Measurements from ENCODE around the gene PRKAR1B.
A peak's percentile ranks its signal among the peaks of the same experiment; 100 is the strongest.

Gene PRKAR1B

DNA sequence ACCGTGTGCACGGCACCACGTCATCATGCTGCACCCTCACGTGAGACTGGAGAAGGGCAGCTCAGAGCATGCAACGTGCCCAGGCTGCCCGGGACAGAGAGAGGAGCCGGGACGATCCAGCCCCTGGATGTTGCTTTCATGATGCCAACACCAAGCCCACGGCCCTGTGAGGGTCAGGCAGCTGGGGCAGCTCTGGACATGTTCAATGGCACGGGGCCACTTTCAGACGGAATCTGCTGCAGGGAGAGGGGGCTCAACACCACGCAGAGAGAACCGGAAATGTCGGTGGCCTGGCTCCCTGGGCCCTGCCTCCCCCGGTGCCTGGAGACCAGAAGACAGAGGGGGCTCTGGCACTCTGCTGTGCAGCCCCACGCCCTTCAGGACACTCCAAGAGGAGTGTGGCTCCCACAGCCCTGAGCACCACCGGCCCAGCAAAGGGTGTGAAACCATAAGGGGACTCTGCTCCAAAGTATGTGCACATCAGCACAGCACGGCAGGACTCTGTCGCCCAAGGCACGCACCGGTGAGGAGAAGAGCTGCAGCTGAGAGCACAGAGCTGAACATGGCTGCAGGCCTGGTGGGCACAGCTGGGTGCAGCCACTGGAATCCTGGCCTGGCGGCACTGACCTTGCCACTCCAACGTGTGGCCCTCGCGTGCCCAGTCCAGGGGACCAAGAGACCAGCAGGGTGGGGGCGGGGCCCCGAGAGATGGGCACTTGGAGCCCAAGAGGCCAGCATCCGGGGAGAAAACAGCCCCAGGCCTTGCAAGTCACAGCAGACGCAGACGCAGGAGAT, 137.1 kb downstream of the PRKAR1B start:
- no peak for DNase-seq (ENCODE audit: low spot score)

DNA sequence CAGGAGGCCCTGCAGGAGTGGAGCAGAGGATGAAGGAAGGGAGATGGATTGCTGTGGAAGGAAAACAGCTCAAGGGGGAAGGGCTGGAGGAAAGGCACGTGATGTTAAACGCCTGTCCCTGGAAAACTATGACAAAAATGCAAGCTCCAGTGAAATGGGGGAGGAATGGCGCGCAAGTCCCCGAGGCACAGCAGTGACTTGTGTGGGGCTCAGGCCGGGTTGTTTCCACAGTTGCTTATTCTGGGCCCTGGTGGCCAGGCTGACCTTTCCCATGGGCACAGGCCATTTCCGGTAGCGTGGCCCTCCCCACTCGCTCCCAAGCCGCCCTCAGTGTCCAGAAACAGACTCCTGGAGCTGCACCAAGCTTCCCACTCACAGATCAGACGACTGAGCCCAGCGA, 139.3 kb downstream of the PRKAR1B start:
- peak; percentile 73 for DNase-seq (ENCODE audit: low spot score)

DNA sequence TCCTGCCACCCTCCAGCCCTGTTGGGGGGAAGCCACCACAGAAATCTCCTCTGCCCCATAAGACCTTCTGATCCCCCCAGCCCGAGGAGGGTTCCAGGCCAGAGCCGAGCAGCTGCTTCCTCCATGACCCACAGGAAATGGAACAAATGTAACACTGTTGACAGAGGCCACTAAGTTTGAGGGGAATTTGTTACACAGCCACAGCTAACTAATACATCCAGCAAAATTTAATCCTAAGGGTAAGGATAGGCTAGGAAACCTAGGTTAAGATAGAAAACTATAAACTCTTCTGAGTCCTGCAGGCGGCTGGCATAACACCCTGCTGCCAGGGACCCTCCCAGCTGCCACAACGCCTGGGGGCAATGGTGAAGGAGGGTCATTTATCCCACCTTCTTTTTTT, 140.6 kb downstream of the PRKAR1B start:
- no peak for DNase-seq (ENCODE audit: low spot score)

DNA sequence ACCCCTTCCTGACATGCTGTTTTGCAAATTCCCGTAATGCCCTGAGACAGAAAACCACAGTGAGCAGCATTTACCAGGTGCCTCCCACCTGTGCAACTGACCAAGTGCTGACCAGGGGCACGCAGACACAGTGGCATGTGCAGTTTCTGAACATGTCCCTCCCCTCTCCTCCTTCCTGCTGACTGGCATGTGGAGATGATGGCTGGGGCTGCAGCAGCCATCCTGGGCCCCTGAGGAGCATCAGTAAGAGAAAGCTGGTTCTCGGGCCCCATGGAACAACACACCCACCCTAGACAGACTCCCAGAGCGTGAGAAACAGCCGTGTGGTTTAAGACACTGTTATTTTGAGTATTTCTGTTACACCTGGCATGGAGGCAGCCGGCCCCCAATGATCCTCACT, 141.2 kb downstream of the PRKAR1B start:
- DNase-seq (ENCODE audit: low spot score), result no peak

DNA sequence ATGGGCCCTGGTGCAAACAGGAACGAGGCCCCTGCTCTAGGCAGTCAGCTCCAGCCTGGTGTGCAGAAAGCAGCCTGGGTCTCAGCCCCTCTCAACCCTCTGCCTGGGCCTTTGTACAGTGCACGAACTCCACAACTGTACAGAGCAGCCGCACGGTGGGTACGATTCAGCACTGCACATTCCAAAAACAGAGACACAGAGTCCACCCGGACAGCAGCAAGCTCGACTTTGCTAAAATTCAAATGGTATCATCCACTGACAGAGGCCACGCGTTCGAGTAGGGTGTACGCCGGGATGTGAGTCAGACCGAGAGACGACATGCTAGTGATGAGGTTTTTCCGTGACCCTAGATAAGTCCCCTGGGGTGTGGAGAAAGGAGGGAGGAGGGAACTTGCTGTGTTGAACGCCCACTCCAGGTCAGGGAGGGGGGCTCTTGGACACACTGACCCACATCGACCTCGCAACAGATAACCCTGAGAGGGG, 141.8 kb downstream of the PRKAR1B start:
- no peak for DNase-seq (ENCODE audit: low spot score)

DNA sequence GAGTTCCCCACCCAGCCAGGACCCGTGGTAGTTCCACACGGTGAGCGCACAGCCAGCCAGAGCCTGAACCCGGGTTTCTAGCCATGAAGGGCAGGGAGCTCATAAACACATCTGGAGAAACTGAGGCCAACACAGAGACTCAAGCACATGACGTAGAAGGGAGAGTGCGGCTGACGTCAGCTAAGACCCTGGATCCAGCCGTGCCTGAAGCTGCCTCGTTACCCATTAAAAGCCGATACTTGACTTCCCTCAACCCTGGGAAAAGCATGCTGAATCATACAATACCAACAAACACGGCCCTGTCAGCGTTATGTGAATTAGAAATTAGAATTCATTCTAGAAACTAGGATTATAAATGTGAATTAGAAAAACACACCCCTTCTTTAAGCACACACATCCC, 142.3 kb downstream of the PRKAR1B start:
- no peak for DNase-seq (ENCODE audit: low spot score)

DNA sequence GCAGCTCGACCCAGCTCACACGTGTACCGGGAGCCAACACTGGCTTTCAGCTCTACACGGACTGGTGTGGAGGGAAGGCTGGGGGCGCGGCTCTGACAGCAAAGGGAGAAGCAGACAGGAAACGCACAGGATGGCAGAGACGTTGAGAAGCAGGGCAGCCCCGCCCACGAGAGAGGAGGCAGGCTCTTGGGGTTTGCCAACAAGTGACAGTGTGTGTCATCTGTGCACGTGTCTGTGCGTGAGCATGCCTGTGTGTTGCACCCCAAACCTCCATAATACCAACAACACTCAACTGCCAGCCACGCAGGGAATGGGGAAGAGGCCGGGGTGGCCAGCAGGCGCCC, 143.0 kb downstream of the PRKAR1B start:
- DNase-seq (ENCODE audit: low spot score), result no peak

DNA sequence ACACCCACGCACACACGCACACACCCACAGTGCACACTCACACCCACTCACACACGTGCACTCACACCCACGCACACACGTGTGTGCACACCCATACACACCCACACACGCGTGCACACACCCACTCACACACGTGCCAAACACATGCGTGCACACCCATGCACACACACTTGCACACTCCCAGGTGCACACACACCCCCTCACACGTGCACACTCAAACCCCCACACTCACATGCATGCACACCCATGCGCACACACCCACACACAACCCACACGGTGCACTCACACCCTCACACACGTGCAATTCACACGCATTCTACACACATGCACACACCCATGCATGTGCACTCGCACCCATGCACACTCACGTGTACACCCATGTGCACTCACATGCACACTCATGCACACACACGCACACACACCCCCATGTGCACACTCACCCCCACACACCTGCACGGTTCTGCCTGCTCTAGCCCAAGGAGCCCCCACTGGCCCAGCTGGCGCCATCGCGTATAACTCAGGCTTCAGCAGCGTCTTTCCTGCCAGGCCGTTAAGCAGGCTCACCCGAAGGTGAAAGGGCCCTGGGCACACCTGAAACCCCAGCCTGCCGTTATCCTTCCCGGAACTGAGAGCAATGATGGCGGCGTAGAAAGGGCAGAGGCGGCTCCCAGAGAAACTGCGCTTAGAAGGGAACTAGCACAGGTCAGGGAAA, 143.5 kb downstream of the PRKAR1B start:
- DNase-seq (ENCODE audit: low spot score), result no peak

DNA sequence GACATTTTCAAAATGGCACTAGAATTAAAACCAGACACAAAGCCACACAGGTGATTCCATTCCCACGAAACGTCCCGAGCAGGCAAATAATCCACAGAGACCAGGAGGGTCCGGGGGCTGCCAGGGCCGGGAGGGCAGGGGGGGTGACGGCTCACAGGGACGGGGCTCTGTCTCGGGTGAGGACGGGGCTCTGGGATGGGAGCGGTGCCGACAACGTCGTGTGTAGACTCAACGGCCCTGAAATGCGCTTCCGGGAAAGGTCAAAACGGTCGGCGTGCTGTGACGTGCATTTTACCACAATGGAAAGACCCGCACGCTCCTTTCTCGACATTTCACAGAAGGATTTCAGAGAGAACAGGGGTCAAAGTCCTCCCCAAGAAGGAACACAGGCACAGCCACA, 144.2 kb downstream of the PRKAR1B start:
- DNase-seq (ENCODE audit: low spot score), result no peak

DNA sequence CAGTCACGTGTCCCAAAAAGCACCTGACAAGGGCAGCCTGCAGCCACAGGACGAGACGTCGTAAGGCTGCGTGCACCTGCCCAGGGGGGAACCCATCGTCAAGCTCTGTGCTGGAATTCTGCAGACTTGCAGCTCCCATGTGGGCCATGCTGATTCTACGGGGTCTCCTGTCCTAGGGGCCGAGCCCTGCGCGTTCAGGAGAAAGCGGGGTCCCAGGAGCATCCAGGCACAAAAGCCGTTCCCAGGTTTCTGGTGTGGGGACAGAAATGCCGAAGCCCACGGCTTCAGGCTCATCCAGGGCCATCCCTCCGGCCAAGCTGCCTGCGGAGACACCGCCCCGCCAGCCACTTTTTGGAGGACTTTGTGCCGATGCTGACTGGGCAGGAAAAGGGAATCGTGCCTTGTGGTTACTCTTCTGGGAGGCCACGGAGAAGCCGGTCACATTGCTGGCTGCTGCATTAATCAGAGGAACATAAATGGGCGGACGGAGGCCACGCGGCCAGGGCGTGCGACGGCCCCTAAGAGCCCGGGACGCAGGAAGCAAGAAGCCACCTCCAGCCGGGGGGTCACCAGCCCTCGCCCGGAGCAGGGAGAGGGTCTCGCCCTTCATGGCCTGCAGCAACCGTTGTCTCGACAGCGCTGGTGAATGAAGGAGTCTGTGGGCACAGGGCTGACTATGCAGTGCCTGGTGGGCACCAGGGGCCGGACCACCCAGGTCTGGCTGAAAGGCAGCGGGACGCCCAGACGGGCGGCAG, 144.8 kb downstream of the PRKAR1B start:
- DNase-seq (ENCODE audit: low spot score), result no peak

DNA sequence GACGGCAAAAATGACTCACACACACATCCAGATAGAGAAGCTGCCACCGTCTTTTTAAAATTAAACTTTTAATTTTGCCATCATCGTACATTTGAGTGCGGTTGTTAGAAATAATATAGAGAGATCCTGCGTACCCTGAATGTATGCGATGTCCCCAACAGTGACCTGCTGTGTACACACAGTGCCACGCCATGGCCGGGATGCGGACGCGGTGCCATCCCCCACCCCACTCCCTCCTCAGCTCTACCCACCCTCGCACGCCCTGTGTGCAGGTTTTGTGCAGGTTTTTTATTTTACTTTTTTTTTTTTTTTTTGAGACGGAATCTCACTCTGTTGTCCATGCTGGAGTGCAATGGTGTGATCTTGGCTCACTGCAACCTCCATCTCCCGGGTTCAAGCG, 148.7 kb downstream of the PRKAR1B start:
- no peak for DNase-seq (ENCODE audit: low spot score)

DNA sequence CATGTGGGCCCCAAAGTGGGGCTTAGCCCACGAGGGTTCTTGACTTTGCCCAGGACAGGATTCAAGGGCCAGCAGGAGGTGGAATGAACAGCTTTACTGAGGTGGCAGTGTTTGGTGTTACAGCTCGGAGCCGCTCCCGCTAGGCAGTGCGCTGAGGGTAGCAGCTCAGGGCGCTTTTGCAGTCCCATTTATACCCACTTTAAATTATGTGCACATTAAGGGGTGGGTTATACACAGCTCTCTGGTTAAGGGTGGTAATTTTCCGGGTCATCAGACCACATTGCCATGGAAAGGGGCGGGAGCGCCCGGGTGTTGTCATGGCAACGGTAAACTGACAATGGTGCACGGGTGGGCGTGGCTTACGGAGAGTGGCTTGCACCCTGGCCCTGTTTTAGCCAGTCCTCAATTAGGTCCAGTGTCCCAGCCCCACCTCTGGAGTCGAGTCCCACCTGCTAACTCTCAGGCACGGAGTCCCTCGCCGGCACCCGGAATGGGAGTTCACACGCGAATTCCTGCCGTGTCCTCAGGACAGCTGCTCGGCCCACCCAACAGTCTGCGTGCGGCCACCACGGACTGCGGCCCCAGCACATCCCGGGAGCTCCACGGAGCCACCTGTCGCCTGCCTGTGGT, 149.2 kb downstream of the PRKAR1B start:
- DNase-seq (ENCODE audit: low spot score), result no peak

DNA sequence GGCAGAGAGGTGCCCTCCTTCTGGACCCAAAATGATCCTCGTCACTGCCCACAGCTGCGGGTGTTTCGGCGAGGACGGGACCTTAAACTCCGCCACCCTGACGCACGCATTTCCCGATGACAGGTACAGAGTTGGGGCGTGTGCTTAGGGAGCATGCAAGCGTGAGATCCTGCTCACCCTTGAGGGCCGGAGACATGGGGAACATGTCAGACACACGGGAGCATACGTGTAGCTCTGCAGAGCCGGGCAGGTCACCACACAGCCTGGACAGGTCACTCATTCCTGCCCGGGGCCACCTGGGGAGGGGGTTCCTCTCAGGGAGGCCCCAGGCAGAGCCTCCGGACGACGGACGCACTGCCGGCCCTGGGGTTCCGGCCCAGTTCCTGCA, 149.8 kb downstream of the PRKAR1B start:
- DNase-seq (ENCODE audit: low spot score), result no peak

DNA sequence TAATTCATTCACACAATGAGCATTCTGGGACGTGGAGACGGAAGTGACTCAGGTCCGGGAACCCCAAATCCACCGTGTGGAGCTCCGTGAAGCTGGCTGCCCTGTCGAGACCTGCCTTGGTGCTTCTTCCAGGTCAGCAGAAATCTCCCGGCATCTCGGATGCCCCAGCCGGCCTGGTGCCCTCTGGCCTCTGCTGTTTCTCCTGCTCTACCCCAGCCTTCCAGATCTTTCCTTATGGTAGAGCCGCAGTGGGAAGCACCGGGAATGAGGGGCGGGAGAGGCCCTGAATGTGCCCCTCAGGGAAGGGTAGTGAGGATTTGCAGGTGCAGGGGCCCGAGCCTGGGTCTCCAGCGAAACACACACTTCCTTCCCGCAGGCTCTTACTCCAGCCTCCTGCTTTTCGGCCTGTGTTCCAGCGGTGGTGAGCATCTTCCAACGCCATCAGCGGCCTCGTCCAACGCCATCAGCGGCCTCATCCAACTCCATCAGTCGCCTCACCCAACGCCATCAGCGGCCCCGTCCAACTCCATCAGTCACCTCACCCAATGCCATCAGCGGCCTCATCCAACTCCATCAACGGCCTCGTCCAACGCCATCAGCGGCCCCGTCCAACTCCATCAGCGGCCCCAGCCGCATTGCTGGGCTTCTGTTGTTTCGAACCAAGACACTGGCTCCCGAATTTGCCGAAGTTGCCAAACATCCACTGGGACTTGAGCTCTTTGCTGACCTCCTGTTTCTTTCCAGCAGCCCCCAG, 150.4 kb downstream of the PRKAR1B start:
- no peak for DNase-seq (ENCODE audit: low spot score)

DNA sequence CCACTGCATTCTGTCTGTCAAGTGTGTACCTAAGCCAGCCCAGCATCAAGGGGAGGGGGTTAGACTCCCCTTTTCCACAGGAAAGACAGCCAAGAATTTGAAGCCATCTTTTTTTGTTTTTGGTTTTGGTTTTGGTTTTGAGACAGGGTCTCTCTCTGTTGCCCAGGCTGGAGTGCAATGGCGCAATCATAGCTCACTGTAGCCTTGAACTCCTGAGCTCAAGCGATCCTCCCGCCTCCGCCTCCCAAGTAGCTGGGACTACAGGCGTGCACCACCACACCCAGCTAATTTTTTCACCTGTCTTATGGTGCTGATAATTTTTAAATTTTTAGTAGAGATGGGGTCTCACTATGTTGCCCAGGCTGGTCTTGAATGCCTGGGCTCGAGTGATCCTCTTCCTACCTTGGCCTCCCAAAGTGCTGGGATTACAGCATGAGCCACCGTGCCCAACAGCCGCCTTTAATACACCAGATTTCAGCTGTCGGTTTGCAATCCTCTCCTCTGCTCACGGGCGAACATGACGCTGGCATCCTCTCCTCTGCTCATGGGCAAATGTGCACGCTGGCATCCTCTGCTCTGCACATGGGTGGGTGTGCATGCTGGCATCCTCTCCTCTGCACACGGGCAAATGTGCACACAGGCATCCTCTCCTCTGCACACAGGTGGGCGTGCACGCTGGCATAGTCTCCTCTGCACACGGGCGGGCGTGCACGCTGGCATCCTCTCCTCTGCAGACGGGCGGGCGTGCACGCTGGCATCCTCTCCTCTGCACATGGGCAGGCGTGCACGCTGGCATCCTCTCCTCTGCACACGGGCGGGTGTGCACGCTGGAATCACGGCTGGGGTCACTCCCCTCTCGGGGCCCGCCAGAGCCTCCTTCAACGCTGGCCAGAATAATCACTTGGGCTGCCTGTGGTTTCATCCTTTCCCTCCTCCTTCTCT, 151.4 kb downstream of the PRKAR1B start:
- no peak for DNase-seq (ENCODE audit: low spot score)

DNA sequence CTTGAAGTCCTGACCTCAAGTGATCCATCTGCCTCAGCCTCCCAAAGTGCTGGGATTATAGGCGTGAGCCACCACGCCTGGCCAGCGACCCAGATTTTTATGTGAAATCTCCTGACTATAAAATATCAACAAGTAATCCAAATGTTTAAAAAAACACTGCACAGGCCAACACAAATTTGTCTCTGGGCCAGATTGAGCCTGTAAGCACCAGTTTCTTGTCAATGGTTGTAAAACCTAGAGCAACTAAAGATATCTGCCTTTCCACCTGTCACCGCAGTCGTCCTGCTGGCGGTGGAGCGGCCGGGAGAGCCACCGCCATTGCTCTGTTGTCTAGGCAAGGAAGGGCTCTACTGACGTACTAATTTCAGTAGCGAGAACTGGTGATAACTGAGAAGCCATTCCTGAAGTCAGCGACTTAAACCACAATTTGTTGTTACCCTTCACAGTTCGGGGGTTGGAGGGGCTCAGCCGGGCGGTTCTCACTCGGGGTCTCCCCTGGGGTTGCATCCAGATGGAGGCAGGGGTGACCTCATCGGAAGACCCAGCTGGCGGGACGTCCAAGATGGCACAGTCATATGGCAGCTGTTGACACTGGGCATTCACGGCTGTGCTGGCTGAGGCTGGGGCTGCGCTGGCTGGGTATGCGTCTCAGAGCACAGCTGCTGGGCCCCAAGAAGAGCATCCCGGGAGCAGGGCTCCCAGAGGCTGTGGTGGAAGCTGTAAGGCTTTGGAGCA, 152.3 kb downstream of the PRKAR1B start:
- DNase-seq (ENCODE audit: low spot score), result no peak

DNA sequence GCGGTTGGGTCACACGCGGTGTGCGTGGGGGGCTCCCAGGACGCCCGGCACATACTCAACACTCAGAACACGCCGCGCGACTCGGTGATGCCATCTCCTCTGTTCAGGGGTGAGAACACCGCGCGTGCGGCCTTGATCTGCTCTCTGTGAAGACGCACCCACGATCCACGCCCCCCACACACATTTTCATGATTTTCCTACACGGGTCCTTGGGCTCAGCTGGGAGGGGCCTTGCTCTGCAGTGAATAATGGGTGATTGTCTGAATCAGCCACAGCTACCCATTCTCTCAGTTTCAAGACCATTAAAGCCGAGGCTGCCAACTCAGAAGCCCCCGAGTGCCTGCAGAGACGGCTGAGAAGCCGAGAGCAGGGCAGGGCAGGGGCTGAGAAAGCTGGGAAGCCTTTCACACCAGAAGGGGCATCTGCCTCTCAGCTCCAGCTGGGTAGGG, 153.1 kb downstream of the PRKAR1B start:
- no peak for DNase-seq (ENCODE audit: low spot score)

DNA sequence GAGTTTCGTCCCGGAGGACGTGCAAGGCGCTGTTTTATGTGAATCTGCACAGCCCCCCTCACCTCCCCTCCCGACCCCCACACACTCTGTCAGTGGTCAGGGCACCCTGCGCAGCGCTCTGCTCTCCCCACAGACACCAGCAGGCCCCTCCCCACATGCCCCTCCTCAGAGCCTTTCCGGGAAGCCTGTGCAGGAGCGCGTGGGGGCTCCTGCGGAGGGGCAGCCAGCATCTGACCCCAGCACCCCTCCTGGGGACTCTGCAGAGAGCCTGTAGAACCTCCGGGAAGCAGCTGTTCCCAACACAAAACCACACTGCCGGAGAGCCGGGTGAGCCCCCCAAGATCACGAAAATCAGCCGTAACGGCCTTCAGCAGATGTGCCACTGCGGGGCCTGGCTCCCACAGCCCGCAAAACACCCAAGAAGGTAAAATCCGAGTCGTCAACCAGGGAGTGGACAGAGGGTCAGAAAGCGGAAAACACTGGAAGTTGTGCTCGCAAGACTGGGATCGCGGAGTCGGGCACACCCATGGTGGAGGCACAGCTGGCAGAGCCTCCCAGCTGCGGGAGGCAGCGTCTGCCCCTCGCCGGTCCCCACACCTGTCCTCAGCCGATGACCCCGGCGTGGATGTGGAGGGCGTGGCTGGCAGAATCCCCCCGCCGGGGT, 153.7 kb downstream of the PRKAR1B start:
- no peak for DNase-seq (ENCODE audit: low spot score)

Measured in AG08396 (cell line).